IMR-90 (cell line): ENCODE data around the gene TSHZ3. TPM values are rescaled to one million over a fixed set of nuclear protein-coding genes. Genes with fewer than 3 reads are reported as not detected.

Experiments
- ATAC-seq: fragments of 200-7000 bp; cut with Tn5 transposase; 2 replicates; pipeline ENCODE4 v1.9.1; 2020; ENCODE audit warnings: low read depth, mild to moderate bottlenecking, moderate library complexity
- BruUV-seq: library from RNA; stranded (reverse); fragments of 400-500 nt; replicated peaks from 2 replicates; lab custom pipeline; 2021; lab: Mats Ljungman, UMichigan
- CTCF ChIA-PET: fragments of 300-600 bp; formaldehyde crosslinking; extraction: SDS; loops from one replicate; lab custom pipeline; 2021; ENCODE audit warnings: antibody characterized with exemption; lab: Yijun Ruan, JAX
- POLR2A ChIA-PET: fragments of 300-600 bp; sonication (Branson Sonifier 250); formaldehyde crosslinking; loops from one replicate; lab custom pipeline; 2022; ENCODE audit warnings: antibody characterized with exemption; ENCODE audit not compliant: unreplicated experiment; lab: Charles Lee
- DNase-seq: peaks from one replicate; pipeline ENCODE4 v3.0.0; 2013
- H2AFZ ChIP-seq: replicated peaks from 2 replicates; pipeline ENCODE3; 2013; ENCODE audit warnings: low read length, mild to moderate bottlenecking; ENCODE audit not compliant: poor library complexity
- H2AK5ac ChIP-seq: 2 replicates; pipeline ENCODE4 v1.6.1; 2013; ENCODE audit warnings: low read depth, low read length, inconsistent platforms
- H2AK9ac ChIP-seq: replicated peaks from 2 replicates; pipeline ENCODE3; 2013; ENCODE audit warnings: mild to moderate bottlenecking, low read depth, low read length, moderate library complexity; ENCODE audit not compliant: poor library complexity
- H2BK120ac ChIP-seq: 2 replicates; pipeline ENCODE4 v1.6.1; 2013; ENCODE audit warnings: low read depth, low read length, inconsistent platforms
- H2BK15ac ChIP-seq: 3 replicates; pipeline ENCODE4 v1.6.1; 2013; ENCODE audit warnings: low read depth, low read length, inconsistent platforms
- H2BK20ac ChIP-seq: 2 replicates; pipeline ENCODE4 v1.6.1; 2013; ENCODE audit warnings: low read depth, mild to moderate bottlenecking, inconsistent platforms, low read length, moderate library complexity
- H2BK5ac ChIP-seq: 2 replicates; pipeline ENCODE4 v1.6.1; 2013; ENCODE audit warnings: mild to moderate bottlenecking, low read depth, low read length, inconsistent platforms; ENCODE audit not compliant: poor library complexity, severe bottlenecking
- H3K14ac ChIP-seq: replicated peaks from 2 replicates; pipeline ENCODE4 v1.6.1; 2013; ENCODE audit warnings: low read depth, low read length, inconsistent platforms
- H3K18ac ChIP-seq: 2 replicates; pipeline ENCODE4 v1.6.1; 2013; ENCODE audit warnings: low read depth, low read length, control low read depth
- H3K23ac ChIP-seq: 2 replicates; pipeline ENCODE4 v1.6.1; 2013; ENCODE audit warnings: low read depth, low read length, inconsistent platforms
- H3K27ac ChIP-seq: 2 replicates; pipeline ENCODE4 v1.5.1; 2013; ENCODE audit warnings: mild to moderate bottlenecking, control low read depth, low read length; ENCODE audit not compliant: insufficient read depth
- H3K27me3 ChIP-seq: 2 replicates; pipeline ENCODE4 v1.6.1; 2013; ENCODE audit warnings: low read length; ENCODE audit not compliant: control insufficient read depth, insufficient read depth
- H3K36me3 ChIP-seq: 2 replicates; pipeline ENCODE4 v1.6.1; 2013; ENCODE audit warnings: low read length, mixed read lengths; ENCODE audit not compliant: control insufficient read depth, insufficient read depth
- H3K4ac ChIP-seq: 2 replicates; pipeline ENCODE4 v1.6.1; 2013; ENCODE audit warnings: low read depth, low read length, inconsistent platforms
- H3K4me1 ChIP-seq: 2 replicates; pipeline ENCODE4 v1.6.1; 2013; ENCODE audit warnings: low read length, mixed read lengths; ENCODE audit not compliant: control insufficient read depth, insufficient read depth
- H3K4me2 ChIP-seq: 2 replicates; pipeline ENCODE4 v1.6.1; 2013; ENCODE audit warnings: low read depth, mild to moderate bottlenecking, control low read depth, low read length, moderate library complexity
- H3K4me3 ChIP-seq: 2 replicates; pipeline ENCODE4 v1.5.1; 2013; ENCODE audit warnings: low read depth, mild to moderate bottlenecking, control low read depth, low read length, moderate library complexity; ENCODE audit not compliant: insufficient read depth
- H3K56ac ChIP-seq: 2 replicates; pipeline ENCODE4 v1.6.1; 2013; ENCODE audit warnings: low read length, inconsistent platforms; ENCODE audit not compliant: insufficient read depth; ENCODE audit errors: extremely low read depth
- H3K79me1 ChIP-seq, 2 experiments: 2 replicates each; pipeline ENCODE4 v1.6.1; 2013; ENCODE audit warnings: low read length in 2 of 2, inconsistent platforms in 1 of 2, low read depth in 1 of 2
- H3K9ac ChIP-seq: 2 replicates; pipeline ENCODE4 v1.6.1; 2013; ENCODE audit warnings: low read depth, low read length, control low read depth
- H3K9me1 ChIP-seq: 2 replicates; pipeline ENCODE4 v1.6.1; 2013; ENCODE audit warnings: low read length, inconsistent platforms; ENCODE audit not compliant: insufficient read depth
- H3K9me3 ChIP-seq: 2 replicates; pipeline ENCODE4 v1.6.1; 2013; ENCODE audit warnings: low read length; ENCODE audit not compliant: control insufficient read depth, insufficient read depth
- H4K20me1 ChIP-seq: 2 replicates; pipeline ENCODE4 v1.6.1; 2013; ENCODE audit warnings: low read length, inconsistent platforms; ENCODE audit not compliant: insufficient read depth
- H4K5ac ChIP-seq: 2 replicates; pipeline ENCODE4 v1.6.1; 2013; ENCODE audit warnings: mild to moderate bottlenecking, low read depth, low read length, control low read depth
- H4K8ac ChIP-seq, 2 experiments: 2 replicates each; pipeline ENCODE4 v1.6.1; 2013; ENCODE audit warnings: low read depth in 2 of 2, low read length in 2 of 2, control low read depth in 1 of 2, inconsistent platforms in 1 of 2
- H4K91ac ChIP-seq: 2 replicates; pipeline ENCODE4 v1.6.1; 2013; ENCODE audit warnings: low read depth, low read length, inconsistent platforms; ENCODE audit not compliant: insufficient read depth
- BHLHE40 ChIP-seq: fragments of 150-350 bp; IDR thresholded peaks from 2 replicates; pipeline ENCODE4 v1.6.1; 2016; ENCODE audit warnings: mild to moderate bottlenecking, low read depth, low read length
- CHD1 ChIP-seq: IDR thresholded peaks from 2 replicates; pipeline ENCODE4 v1.6.1; 2012; ENCODE audit warnings: low read depth, low read length, improper control_type of control experiment
- MAFK ChIP-seq: IDR thresholded peaks from 2 replicates; pipeline ENCODE4 v1.6.1; 2012; ENCODE audit warnings: low read depth, low read length, improper control_type of control experiment
- NFE2L2 ChIP-seq: fragments of 150-350 bp; IDR thresholded peaks from 2 replicates; pipeline ENCODE4 v1.6.1; 2016; ENCODE audit warnings: low read depth, mild to moderate bottlenecking, low read length
- RCOR1 ChIP-seq: IDR thresholded peaks from 2 replicates; pipeline ENCODE4 v1.6.1; 2012; ENCODE audit warnings: mild to moderate bottlenecking, low read length, improper control_type of control experiment; ENCODE audit not compliant: insufficient replicate concordance
- SMC3 ChIP-seq: fragments of 150-350 bp; IDR thresholded peaks from 2 replicates; pipeline ENCODE4 v1.6.1; 2016; ENCODE audit warnings: low read depth, mild to moderate bottlenecking, antibody characterized with exemption, low read length, moderate library complexity
- USF2 ChIP-seq: fragments of 150-350 bp; IDR thresholded peaks from 2 replicates; pipeline ENCODE4 v1.6.1; 2017; ENCODE audit warnings: mild to moderate bottlenecking, antibody characterized with exemption, low read length, low read depth
- WGBS, 2 experiments: methylation state at CpG; one replicate each; pipeline versions ENCODE4 v1.1.5 to v1.1.7; 2013; ENCODE audit warnings: missing lambda C conversion rate in 2 of 2; ENCODE audit not compliant: insufficient read length in 1 of 2; ENCODE audit errors: extremely low coverage in 2 of 2; 5-methylcytosine and 5-hydroxymethylcytosine counted together
- dilution Hi-C: fragments of 300-500 bp; cut with HindIII; formaldehyde crosslinking; loops from one replicate; pipeline ENCODE4 v1.14.3; 2018; ENCODE audit warnings: low sequenced_read_pairs; ENCODE audit not compliant: unreplicated experiment
- in situ Hi-C: fragments of 300-500 bp; cut with MboI; formaldehyde crosslinking; loops from 3 replicates; pipeline ENCODE4 v1.14.3; 2019; ENCODE audit warnings: low sequenced_read_pairs, inconsistent platforms, mixed read lengths
- intact Hi-C: fragments of 100-400 bp; cut with micrococcal nuclease; formaldehyde crosslinking; loops from 2 replicates; pipeline ENCODE4 v1.10.0; 2022
- polyA plus RNA-seq, 3 experiments: library from polyadenylated mRNA; depleted of rRNA; stranded (reverse); fragments of >200 nt; gene quantifications; 2 replicates each; pipeline ENCODE4 v1.2.3, GENCODE V29; 2012; ENCODE audit warnings: low replicate concordance in 1 of 3
- total RNA-seq: library from RNA; depleted of rRNA; stranded (reverse); fragments of >200 nt; gene quantifications from 2 replicates; pipeline ENCODE4 v1.2.3, GENCODE V29; 2012

TSHZ3 gene
- total and polyA plus RNA-seq, 2 of the 4 experiments (the other 2 are of a cell fraction), result 8.1 to 13.0 TPM

DNA sequence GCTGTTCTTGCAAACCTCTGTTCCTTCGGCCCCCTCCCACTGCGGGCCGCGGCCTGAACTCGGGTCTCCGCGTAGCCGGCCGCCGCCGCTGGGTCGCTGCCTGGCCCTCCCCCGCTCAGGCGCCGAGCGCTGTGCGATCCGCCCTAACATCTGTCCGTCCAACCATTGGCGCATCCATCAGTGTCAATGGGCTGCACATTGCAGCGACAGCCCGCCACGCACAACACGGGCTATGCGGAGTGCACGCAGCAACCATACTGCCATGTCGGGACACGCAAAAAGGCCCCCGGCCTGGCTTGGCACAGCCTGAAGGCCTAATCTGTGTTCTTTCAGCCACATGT is 2.6 kb upstream of the TSHZ3 start:
- WGBS, 2 experiments, result 9% methylated on average over 26 of the region's 29 CpGs; no CpG with 5 or more reads in 1 of the 2 experiments

More for the DNA sequence above, 2.6 kb upstream of the TSHZ3 start:
- Histone ChIP-seq H3K4me1 (peaks cover 9% of the 10 kb centered on the region), H3K27me3 (no peaks in the 10 kb centered on the region), H2BK20ac (no peak overlapping the region), H3K79me1 (peaks cover 23 to 46% of the 10 kb centered on the region in 2 experiments), H3K36me3 (no peaks in the 10 kb centered on the region), H2BK15ac (peak overlapping the region; percentile 9; the same call in 1 of the 3 replicates), H2AFZ (peak overlapping the region; percentile 88), H3K27ac (peak overlapping the region; percentile 93), H3K4ac (peak overlapping the region; percentile 77), H2AK5ac (peak overlapping the region; percentile 52; the same call in 1 of the 2 replicates), H4K91ac (0 out of 2 replicates have a peak overlapping the region, but pooled peaks have one; percentile 22), H3K14ac (peak overlapping the region; percentile 67; the same call in 1 of the 2 replicates), H3K4me2 (peak overlapping the region; percentile 95), H4K5ac (peak overlapping the region; percentile 53), H2AK9ac (peak overlapping the region; percentile 71), H3K56ac (0 out of 2 replicates have a peak overlapping the region, but pooled peaks have one; percentile 90), H4K20me1 (peaks cover 18% of the 10 kb centered on the region), H3K9me3 (no peaks in the 10 kb centered on the region), H4K8ac (peak overlapping the region; percentile 26 to 38; a peak in 3 of 4 replicates), H3K9ac (peak overlapping the region; percentile 83), H2BK5ac (peak overlapping the region; percentile 85), H3K18ac (peak overlapping the region; percentile 63), H3K23ac (peak overlapping the region; percentile 44), H3K4me3 (peak overlapping the region; percentile 93), H3K9me1 (peaks cover 8% of the 10 kb centered on the region), H2BK120ac (peak overlapping the region; percentile 53)
- ATAC-seq, result no peak
- POLR2A ChIA-PET, result no interaction called here
- no peak for DNase-seq
- in situ Hi-C loops, result no loop called here
- BruUV-seq, result no TSS peak
- no peak for TF ChIP-seq MAFK
- TF ChIP-seq BHLHE40, result no peak
- no peak for TF ChIP-seq USF2
- TF ChIP-seq SMC3, result no peak
- no peak for TF ChIP-seq NFE2L2
- TF ChIP-seq RCOR1, result no peak
- no peak for TF ChIP-seq CHD1
- dilution Hi-C loops, result no loop called here
- CTCF ChIA-PET, result no interaction called here
- intact Hi-C loops, result loop anchor here (2.0 to 5.0 kb wide), 5 partner anchors 57 to 670 kb away; no protein-coding TSS in a partner anchor
